Uterus (tissue), 2 donors: ENCODE results near the gene ABCE1.
"Not testable (repeated sequence)": the region's sequence is repeated elsewhere in the genome, so short reads cannot be mapped to it uniquely, and the experiment has no call there.

Experiments used
- POLR2A ChIP-seq, 2 donors: fragments of 450-650 bp; IDR thresholded peaks; one replicate each; pipeline ENCODE4 v1.6.1; 2016; ENCODE audit warnings: antibody characterized with exemption in 2 of 2, mild to moderate bottlenecking in 1 of 2, moderate library complexity in 1 of 2
- TF ChIP-seq, protein P1 (sequence below), 4 experiments: fragments of 200-600 bp in 2 of 4; fragments of 450-650 bp in 2 of 4; sonication (generic) in 2 of 4; IDR thresholded peaks; one replicate each; pipeline ENCODE4 v1.5.1; 2016 to 2019; ENCODE audit warnings: antibody characterized with exemption in 4 of 4, mild to moderate bottlenecking in 2 of 4, moderate library complexity in 1 of 4

DNA sequence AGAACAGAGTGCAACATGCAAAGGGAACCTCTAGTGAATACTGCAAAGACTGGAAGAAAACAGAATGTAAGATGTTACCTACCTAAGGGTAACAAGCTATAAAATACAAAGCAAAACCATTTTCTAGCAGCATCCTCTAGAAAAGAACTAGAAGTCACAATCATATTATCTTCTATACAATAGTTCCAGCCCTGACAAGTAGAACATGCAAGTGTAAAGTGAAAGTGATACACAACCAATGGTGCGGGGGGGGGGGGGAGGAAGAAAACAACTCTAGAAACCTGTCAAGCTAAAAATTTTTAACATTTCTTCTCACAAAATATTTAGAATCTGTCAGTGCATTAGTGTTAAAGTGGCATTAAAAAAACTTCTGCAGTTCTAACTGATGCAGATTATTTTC, 38.1 kb downstream of the ABCE1 start:
- TF ChIP-seq, protein P1, sequence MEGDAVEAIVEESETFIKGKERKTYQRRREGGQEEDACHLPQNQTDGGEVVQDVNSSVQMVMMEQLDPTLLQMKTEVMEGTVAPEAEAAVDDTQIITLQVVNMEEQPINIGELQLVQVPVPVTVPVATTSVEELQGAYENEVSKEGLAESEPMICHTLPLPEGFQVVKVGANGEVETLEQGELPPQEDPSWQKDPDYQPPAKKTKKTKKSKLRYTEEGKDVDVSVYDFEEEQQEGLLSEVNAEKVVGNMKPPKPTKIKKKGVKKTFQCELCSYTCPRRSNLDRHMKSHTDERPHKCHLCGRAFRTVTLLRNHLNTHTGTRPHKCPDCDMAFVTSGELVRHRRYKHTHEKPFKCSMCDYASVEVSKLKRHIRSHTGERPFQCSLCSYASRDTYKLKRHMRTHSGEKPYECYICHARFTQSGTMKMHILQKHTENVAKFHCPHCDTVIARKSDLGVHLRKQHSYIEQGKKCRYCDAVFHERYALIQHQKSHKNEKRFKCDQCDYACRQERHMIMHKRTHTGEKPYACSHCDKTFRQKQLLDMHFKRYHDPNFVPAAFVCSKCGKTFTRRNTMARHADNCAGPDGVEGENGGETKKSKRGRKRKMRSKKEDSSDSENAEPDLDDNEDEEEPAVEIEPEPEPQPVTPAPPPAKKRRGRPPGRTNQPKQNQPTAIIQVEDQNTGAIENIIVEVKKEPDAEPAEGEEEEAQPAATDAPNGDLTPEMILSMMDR (IDR thresholded peaks at IDR 0.05) = not testable (repeated sequence)
- not testable (repeated sequence) for TF ChIP-seq POLR2A (IDR thresholded peaks at IDR 0.05)
